ENCODE data around the gene TAC1.
"Not testable (repeated sequence)": the region's sequence is repeated elsewhere in the genome, so short reads cannot be mapped to it uniquely, and the experiment has no call there.

TAC1 gene

GRCh38 chr7:97731736-97732564 is at the start of gene TAC1:
Gene TAC1, plus strand, starts transcription at chr7:97732086. Its CDS starts 527 bp downstream, at chr7:97732613.
- DNase-seq, result no peak

- DNase-seq, result no peak
These were observed 45.9 kb upstream of the TAC1 start for GRCh38 chr7:97685952-97686351.

- no peak for DNase-seq
These were observed 38.3 kb upstream of the TAC1 start for GRCh38 chr7:97693586-97693985.

- no peak for DNase-seq
These were observed 37.5 kb upstream of the TAC1 start for GRCh38 chr7:97694355-97694754.

- no peak for DNase-seq
These were observed 34.5 kb upstream of the TAC1 start for GRCh38 chr7:97697396-97697795.

- DNase-seq, result no peak
These were observed 9.5 kb upstream of the TAC1 start for GRCh38 chr7:97722386-97722785.

- DNase-seq, result no peak
These were observed 834 bp downstream of the TAC1 start for GRCh38 chr7:97732565-97733275.

- DNase-seq, result peak in 1 of 2 experiments; percentile 36
These were observed 1.6 kb downstream of the TAC1 start for GRCh38 chr7:97733276-97734161.

- DNase-seq, result no peak
These were observed 2.4 kb downstream of the TAC1 start for GRCh38 chr7:97734255-97734654.

- no peak for DNase-seq
These were observed 3.2 kb downstream of the TAC1 start for GRCh38 chr7:97735075-97735474.

- no peak for DNase-seq
These were observed 16.6 kb downstream of the TAC1 start for GRCh38 chr7:97748482-97748881.

- no peak for DNase-seq
These were observed 19.7 kb downstream of the TAC1 start for GRCh38 chr7:97751566-97751965.

- DNase-seq, result no peak
These were observed 20.3 kb downstream of the TAC1 start for GRCh38 chr7:97752215-97752614.

GRCh38 chr7:97757824-97758223 is 25.9 kb downstream of the TAC1 start:
- no peak for DNase-seq

GRCh38 chr7:97770850-97771249 is 39.0 kb downstream of the TAC1 start:
- DNase-seq, result no peak

- no peak for DNase-seq
These were observed 39.7 kb downstream of the TAC1 start for GRCh38 chr7:97771576-97771975.

- peak in 1 of 2 experiments; percentile 0 for DNase-seq
These were observed 40.4 kb downstream of the TAC1 start for GRCh38 chr7:97772045-97772901.

- DNase-seq, result not testable (repeated sequence)
These were observed 54.5 kb downstream of the TAC1 start for GRCh38 chr7:97786398-97786797.

Measured in NCI-H526 (cell line).